ENCODE results near the gene IRF4.

DNA sequence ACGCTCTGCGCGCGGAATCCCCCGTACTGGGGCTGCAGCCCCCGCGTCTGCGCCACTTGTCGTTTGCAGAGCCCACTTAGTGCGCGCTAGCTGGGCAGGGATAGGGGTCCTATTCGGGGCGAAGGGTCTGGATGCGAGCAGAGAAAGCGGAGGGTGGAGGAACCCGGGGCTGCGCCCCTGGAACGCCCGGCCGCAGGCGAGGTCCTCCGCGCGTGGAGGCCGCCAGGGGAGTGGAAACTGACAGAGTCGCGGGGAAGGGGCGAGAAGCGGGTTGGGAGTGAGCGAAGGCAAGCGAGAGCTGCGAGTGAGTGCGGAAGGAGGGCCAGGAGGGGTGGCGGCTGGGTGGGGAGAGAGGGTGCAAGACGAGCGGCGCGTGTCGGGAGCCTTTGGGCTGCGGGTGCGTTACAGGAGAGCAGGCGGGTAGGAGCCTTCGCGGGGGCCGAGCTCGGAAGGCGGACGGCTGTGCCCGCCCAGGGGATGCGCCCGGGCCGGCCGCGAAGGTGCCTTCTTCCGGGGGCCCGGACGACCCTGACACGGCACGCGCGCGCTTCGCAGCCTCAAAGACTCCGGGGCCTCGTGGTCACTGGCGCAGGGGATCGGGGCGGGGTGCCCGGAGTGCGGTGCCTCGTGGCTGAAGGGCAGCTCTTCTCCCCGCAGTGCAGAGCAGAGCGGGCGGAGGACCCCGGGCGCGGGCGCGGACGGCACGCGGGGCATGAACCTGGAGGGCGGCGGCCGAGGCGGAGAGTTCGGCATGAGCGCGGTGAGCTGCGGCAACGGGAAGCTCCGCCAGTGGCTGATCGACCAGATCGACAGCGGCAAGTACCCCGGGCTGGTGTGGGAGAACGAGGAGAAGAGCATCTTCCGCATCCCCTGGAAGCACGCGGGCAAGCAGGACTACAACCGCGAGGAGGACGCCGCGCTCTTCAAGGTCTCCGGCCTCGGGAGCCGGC is 1.2 kb downstream of the IRF4 start:
- TF ChIP-seq, protein P1, sequence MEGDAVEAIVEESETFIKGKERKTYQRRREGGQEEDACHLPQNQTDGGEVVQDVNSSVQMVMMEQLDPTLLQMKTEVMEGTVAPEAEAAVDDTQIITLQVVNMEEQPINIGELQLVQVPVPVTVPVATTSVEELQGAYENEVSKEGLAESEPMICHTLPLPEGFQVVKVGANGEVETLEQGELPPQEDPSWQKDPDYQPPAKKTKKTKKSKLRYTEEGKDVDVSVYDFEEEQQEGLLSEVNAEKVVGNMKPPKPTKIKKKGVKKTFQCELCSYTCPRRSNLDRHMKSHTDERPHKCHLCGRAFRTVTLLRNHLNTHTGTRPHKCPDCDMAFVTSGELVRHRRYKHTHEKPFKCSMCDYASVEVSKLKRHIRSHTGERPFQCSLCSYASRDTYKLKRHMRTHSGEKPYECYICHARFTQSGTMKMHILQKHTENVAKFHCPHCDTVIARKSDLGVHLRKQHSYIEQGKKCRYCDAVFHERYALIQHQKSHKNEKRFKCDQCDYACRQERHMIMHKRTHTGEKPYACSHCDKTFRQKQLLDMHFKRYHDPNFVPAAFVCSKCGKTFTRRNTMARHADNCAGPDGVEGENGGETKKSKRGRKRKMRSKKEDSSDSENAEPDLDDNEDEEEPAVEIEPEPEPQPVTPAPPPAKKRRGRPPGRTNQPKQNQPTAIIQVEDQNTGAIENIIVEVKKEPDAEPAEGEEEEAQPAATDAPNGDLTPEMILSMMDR (IDR thresholded peaks at IDR 0.05): no peak
- no peak for TF ChIP-seq POLR2A (IDR thresholded peaks at IDR 0.05)
